ENCODE measurements around the gene FEZ2. TPM values are rescaled to one million over a fixed set of nuclear protein-coding genes. Genes with fewer than 3 reads are reported as not detected.
"Not testable (repeated sequence)": the region's sequence is repeated elsewhere in the genome, so short reads cannot be mapped to it uniquely, and the experiment has no call there.

Gene FEZ2
- total and polyA plus RNA-seq, 4 donors, result 36.1 to 59.4 (median 58.5) TPM

- Histone ChIP-seq H3K27me3 (ENCODE audit: control insufficient read depth in 1 of 2, insufficient read depth in 2 of 2, low read length in 1 of 2) (no peaks in the 10 kb centered on the region), H3K27ac (ENCODE audit: low read depth in 1 of 2, low read length in 2 of 2) (no peak overlapping the region), H3K4me3 (ENCODE audit: low read length in 2 of 2) (no peak overlapping the region), H3K9me3 (ENCODE audit: control insufficient read depth, low read length) (no peaks in the 10 kb centered on the region), H3K36me3 (ENCODE audit: control insufficient read depth in 1 of 2, insufficient read depth in 2 of 2, low read length in 1 of 2) (no peaks in the 10 kb centered on the region), H3K4me1 (ENCODE audit: control insufficient read depth in 1 of 2, insufficient read depth in 2 of 2, low read length in 2 of 2) (no peaks in the 10 kb centered on the region)
- intact Hi-C loops (cut with DNase I), result no loop called here
- no peak for ATAC-seq (ENCODE audit: low FRiP score)
- DNase-seq, result no peak
Measured at GRCh38 chr2:36616947-36617346, 19.0 kb upstream of the FEZ2 start.

- 79 to 84% methylated on average over 6 of the region's 6 CpGs for WGBS, 2 donors
Measured at GRCh38 chr2:36615222-36615621, 17.3 kb upstream of the FEZ2 start.

GRCh38 chr2:36613801-36614200 lies 15.8 kb upstream of the FEZ2 start:
- H3K4me1 ChIP-seq (ENCODE audit: control insufficient read depth in 1 of 2, insufficient read depth in 2 of 2, low read length in 2 of 2), result no peaks in the 10 kb centered on the region
- ATAC-seq (ENCODE audit: low FRiP score), result no peak
- H3K4me3 ChIP-seq (ENCODE audit: low read length in 2 of 2), result no peak overlapping the region
- H3K27ac ChIP-seq (ENCODE audit: low read depth in 1 of 2, low read length in 2 of 2), result no peak overlapping the region
- no peaks in the 10 kb centered on the region for H3K9me3 ChIP-seq (ENCODE audit: control insufficient read depth, low read length)
- no peak for DNase-seq
- no peaks in the 10 kb centered on the region for H3K27me3 ChIP-seq (ENCODE audit: control insufficient read depth in 1 of 2, insufficient read depth in 2 of 2, low read length in 1 of 2)
- WGBS, 2 donors, result 46 to 62% methylated on average over 1 of the region's 1 CpG
- peaks cover 0 to 2% of the 10 kb centered on the region in 2 donors for H3K36me3 ChIP-seq (ENCODE audit: control insufficient read depth in 1 of 2, insufficient read depth in 2 of 2, low read length in 1 of 2)
- intact Hi-C loops (cut with DNase I), result no loop called here

More at GRCh38 chr2:36615222-36615621, 17.3 kb upstream of the FEZ2 start:
- Histone ChIP-seq H3K9me3 (ENCODE audit: control insufficient read depth, low read length) (no peaks in the 10 kb centered on the region), H3K27me3 (ENCODE audit: control insufficient read depth in 1 of 2, insufficient read depth in 2 of 2, low read length in 1 of 2) (no peaks in the 10 kb centered on the region), H3K36me3 (ENCODE audit: control insufficient read depth in 1 of 2, insufficient read depth in 2 of 2, low read length in 1 of 2) (no peaks in the 10 kb centered on the region), H3K27ac (ENCODE audit: low read depth in 1 of 2, low read length in 2 of 2) (no peak overlapping the region), H3K4me3 (ENCODE audit: low read length in 2 of 2) (no peak overlapping the region), H3K4me1 (ENCODE audit: control insufficient read depth in 1 of 2, insufficient read depth in 2 of 2, low read length in 2 of 2) (no peaks in the 10 kb centered on the region)
- intact Hi-C loops (cut with DNase I), result no loop called here
- ATAC-seq (ENCODE audit: low FRiP score), result no peak
- DNase-seq, result no peak

GRCh38 chr2:36611316-36611990 lies 13.5 kb upstream of the FEZ2 start:
- Histone ChIP-seq H3K9me3 (ENCODE audit: control insufficient read depth, low read length) (no peaks in the 10 kb centered on the region), H3K4me1 (ENCODE audit: control insufficient read depth in 1 of 2, insufficient read depth in 2 of 2, low read length in 2 of 2) (no peaks in the 10 kb centered on the region), H3K27me3 (ENCODE audit: control insufficient read depth in 1 of 2, insufficient read depth in 2 of 2, low read length in 1 of 2) (no peaks in the 10 kb centered on the region), H3K36me3 (ENCODE audit: control insufficient read depth in 1 of 2, insufficient read depth in 2 of 2, low read length in 1 of 2) (peaks cover 0 to 2% of the 10 kb centered on the region in 2 donors), H3K27ac (ENCODE audit: low read depth in 1 of 2, low read length in 2 of 2) (no peak overlapping the region), H3K4me3 (ENCODE audit: low read length in 2 of 2) (no peak overlapping the region)
- WGBS, 2 donors, result 82% methylated on average over 5 of the region's 5 CpGs
- ATAC-seq (ENCODE audit: low FRiP score) (no peak), DNase-seq (no peak)
- intact Hi-C loops (cut with DNase I), result no loop called here

- Histone ChIP-seq H3K4me1 (ENCODE audit: control insufficient read depth in 1 of 2, insufficient read depth in 2 of 2, low read length in 2 of 2) (no peaks in the 10 kb centered on the region), H3K27ac (ENCODE audit: low read depth in 1 of 2, low read length in 2 of 2) (no peak overlapping the region), H3K9me3 (ENCODE audit: control insufficient read depth, low read length) (no peaks in the 10 kb centered on the region), H3K4me3 (ENCODE audit: low read length in 2 of 2) (no peak overlapping the region), H3K27me3 (ENCODE audit: control insufficient read depth in 1 of 2, insufficient read depth in 2 of 2, low read length in 1 of 2) (no peaks in the 10 kb centered on the region), H3K36me3 (ENCODE audit: control insufficient read depth in 1 of 2, insufficient read depth in 2 of 2, low read length in 1 of 2) (peaks cover 0 to 2% of the 10 kb centered on the region in 2 donors)
- intact Hi-C loops (cut with DNase I), result no loop called here
- no peak for ATAC-seq (ENCODE audit: low FRiP score)
- DNase-seq, result no peak
- WGBS, 2 donors, result 90 to 94% methylated on average over 1 of the region's 1 CpG
Measured at GRCh38 chr2:36609507-36609906, 11.5 kb upstream of the FEZ2 start.

GRCh38 chr2:36607947-36608346 lies 10.0 kb upstream of the FEZ2 start:
- Histone ChIP-seq H3K9me3 (ENCODE audit: control insufficient read depth, low read length) (no peaks in the 10 kb centered on the region), H3K27ac (ENCODE audit: low read depth in 1 of 2, low read length in 2 of 2) (no peak overlapping the region), H3K36me3 (ENCODE audit: control insufficient read depth in 1 of 2, insufficient read depth in 2 of 2, low read length in 1 of 2) (peaks cover 0 to 2% of the 10 kb centered on the region in 2 donors), H3K4me1 (ENCODE audit: control insufficient read depth in 1 of 2, insufficient read depth in 2 of 2, low read length in 2 of 2) (no peaks in the 10 kb centered on the region), H3K27me3 (ENCODE audit: control insufficient read depth in 1 of 2, insufficient read depth in 2 of 2, low read length in 1 of 2) (no peaks in the 10 kb centered on the region), H3K4me3 (ENCODE audit: low read length in 2 of 2) (no peak overlapping the region)
- 83 to 90% methylated on average over 3 of the region's 3 CpGs for WGBS, 2 donors
- DNase-seq (no peak), ATAC-seq (ENCODE audit: low FRiP score) (no peak)
- intact Hi-C loops (cut with DNase I), result no loop called here

- DNase-seq (no peak), ATAC-seq (ENCODE audit: low FRiP score) (no peak)
- 60 to 95% methylated on average over 3 of the region's 3 CpGs for WGBS, 2 donors
- no peaks in the 10 kb centered on the region for H3K27me3 ChIP-seq (ENCODE audit: control insufficient read depth in 1 of 2, insufficient read depth in 2 of 2, low read length in 1 of 2)
- intact Hi-C loops (cut with DNase I), result no loop called here
- no peaks in the 10 kb centered on the region for H3K9me3 ChIP-seq (ENCODE audit: control insufficient read depth, low read length)
- H3K4me1 ChIP-seq (ENCODE audit: control insufficient read depth in 1 of 2, insufficient read depth in 2 of 2, low read length in 2 of 2), result no peaks in the 10 kb centered on the region
- no peak overlapping the region for H3K27ac ChIP-seq (ENCODE audit: low read depth in 1 of 2, low read length in 2 of 2)
- H3K36me3 ChIP-seq (ENCODE audit: control insufficient read depth in 1 of 2, insufficient read depth in 2 of 2, low read length in 1 of 2), result peaks cover 0 to 2% of the 10 kb centered on the region in 2 donors
- no peak overlapping the region for H3K4me3 ChIP-seq (ENCODE audit: low read length in 2 of 2)
Measured at GRCh38 chr2:36606925-36607324, 9.0 kb upstream of the FEZ2 start.

- no peaks in the 10 kb centered on the region for H3K4me1 ChIP-seq (ENCODE audit: control insufficient read depth in 1 of 2, insufficient read depth in 2 of 2, low read length in 2 of 2)
- no peaks in the 10 kb centered on the region for H3K27me3 ChIP-seq (ENCODE audit: control insufficient read depth in 1 of 2, insufficient read depth in 2 of 2, low read length in 1 of 2)
- DNase-seq (no peak), ATAC-seq (ENCODE audit: low FRiP score) (no peak)
- no peak overlapping the region for H3K4me3 ChIP-seq (ENCODE audit: low read length in 2 of 2)
- peaks cover 0 to 2% of the 10 kb centered on the region in 2 donors for H3K36me3 ChIP-seq (ENCODE audit: control insufficient read depth in 1 of 2, insufficient read depth in 2 of 2, low read length in 1 of 2)
- intact Hi-C loops (cut with DNase I), result no loop called here
- H3K9me3 ChIP-seq (ENCODE audit: control insufficient read depth, low read length), result no peaks in the 10 kb centered on the region
- no peak overlapping the region for H3K27ac ChIP-seq (ENCODE audit: low read depth in 1 of 2, low read length in 2 of 2)
Measured at GRCh38 chr2:36605273-36605672, 7.3 kb upstream of the FEZ2 start.

- ATAC-seq (ENCODE audit: low FRiP score); H3K36me3 ChIP-seq (ENCODE audit: control insufficient read depth in 1 of 2, insufficient read depth in 2 of 2, low read length in 1 of 2); H3K4me3 ChIP-seq (ENCODE audit: low read length in 2 of 2); H3K27ac ChIP-seq (ENCODE audit: low read depth in 1 of 2, low read length in 2 of 2); H3K9me3 ChIP-seq (ENCODE audit: control insufficient read depth, low read length); intact Hi-C loops (cut with DNase I); H3K4me1 ChIP-seq (ENCODE audit: control insufficient read depth in 1 of 2, insufficient read depth in 2 of 2, low read length in 2 of 2); DNase-seq; H3K27me3 ChIP-seq (ENCODE audit: control insufficient read depth in 1 of 2, insufficient read depth in 2 of 2, low read length in 1 of 2): not testable (repeated sequence)
- 87 to 96% methylated on average over 3 to 5 of the region's 5 CpGs for WGBS, 2 donors
Measured at GRCh38 chr2:36603629-36604028, 5.7 kb upstream of the FEZ2 start.

Measured in aorta (tissue), 5 donors.